Islet precursor cell (in vitro differentiated cells): ENCODE results near the gene KCNJ11.

Experiments
- DNase-seq: peaks from one replicate; pipeline ENCODE4 v3.0.0-alpha.2; 2018

Gene KCNJ11

GRCh38 chr11:17389211-17389956 is 925 bp upstream of the KCNJ11 start:
- DNase-seq = peak; percentile 83

DNA sequence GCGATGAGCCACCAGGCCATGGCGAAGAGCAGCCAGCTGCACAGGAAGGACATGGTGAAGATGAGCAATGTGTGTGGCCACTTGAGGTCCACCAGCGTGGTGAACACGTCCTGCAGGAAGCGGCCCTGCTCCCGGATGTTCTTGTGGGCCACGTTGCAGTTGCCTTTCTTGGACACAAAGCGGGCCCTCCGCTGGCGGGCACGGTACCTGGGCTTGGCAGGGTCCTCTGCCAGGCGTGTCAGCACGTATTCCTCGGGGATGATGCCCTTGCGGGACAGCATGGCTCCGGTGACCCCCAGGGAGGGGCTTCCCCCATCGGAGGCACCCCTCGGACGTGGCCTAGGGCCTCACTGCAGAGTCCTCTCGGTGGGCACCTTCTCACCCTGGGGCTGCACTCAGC is 648 bp downstream of the KCNJ11 start:
- no peak for DNase-seq

DNA sequence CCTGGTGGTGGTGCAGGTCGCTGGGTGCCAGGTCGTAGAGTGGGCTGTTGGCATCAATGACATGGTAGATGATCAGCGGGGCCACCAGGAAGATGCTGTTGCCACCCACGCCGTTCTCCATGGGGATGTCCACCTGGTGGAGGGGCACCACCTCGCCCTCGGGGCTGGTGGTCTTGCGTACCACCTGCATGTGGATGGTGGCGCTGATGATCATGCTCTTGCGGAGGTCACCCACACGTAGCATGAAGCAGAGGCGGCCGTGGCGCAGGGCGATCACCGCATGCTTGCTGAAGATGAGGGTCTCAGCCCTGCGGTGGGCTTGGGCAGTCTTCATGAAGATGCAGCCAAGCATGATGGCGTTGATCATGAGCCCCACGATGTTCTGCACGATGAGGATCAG is 1.2 kb downstream of the KCNJ11 start:
- no peak for DNase-seq

GRCh38 chr11:17386331-17387084 is 2.0 kb downstream of the KCNJ11 start:
- peak; percentile 79 for DNase-seq

- no peak for DNase-seq
Observed at GRCh38 chr11:17385926-17386325, 2.5 kb downstream of the KCNJ11 start.

DNA sequence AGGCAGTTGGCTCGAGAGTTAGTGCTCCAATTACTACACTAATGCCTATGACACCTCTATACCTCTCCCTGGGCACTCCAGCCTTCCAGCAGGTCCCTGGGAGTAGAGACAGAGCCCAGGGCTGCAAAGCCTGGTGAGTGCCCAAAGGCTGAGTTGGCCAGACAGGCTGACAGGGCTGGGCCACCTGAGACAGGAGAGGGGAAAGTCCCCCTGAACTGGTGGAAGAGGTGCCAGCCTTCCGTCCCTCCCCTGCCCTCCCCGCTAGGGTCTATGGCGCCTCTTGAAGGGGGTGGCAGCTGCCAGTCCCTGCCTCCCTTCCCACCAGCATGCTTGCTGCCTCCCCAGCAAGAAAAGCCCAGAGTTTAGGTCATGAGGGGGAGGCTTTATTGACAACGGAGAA is 3.0 kb downstream of the KCNJ11 start:
- DNase-seq = no peak

GRCh38 chr11:17384002-17384511 is 4.4 kb downstream of the KCNJ11 start:
- DNase-seq = peak; percentile 85

GRCh38 chr11:17383461-17383860 is 5.0 kb downstream of the KCNJ11 start:
- no peak for DNase-seq

DNA sequence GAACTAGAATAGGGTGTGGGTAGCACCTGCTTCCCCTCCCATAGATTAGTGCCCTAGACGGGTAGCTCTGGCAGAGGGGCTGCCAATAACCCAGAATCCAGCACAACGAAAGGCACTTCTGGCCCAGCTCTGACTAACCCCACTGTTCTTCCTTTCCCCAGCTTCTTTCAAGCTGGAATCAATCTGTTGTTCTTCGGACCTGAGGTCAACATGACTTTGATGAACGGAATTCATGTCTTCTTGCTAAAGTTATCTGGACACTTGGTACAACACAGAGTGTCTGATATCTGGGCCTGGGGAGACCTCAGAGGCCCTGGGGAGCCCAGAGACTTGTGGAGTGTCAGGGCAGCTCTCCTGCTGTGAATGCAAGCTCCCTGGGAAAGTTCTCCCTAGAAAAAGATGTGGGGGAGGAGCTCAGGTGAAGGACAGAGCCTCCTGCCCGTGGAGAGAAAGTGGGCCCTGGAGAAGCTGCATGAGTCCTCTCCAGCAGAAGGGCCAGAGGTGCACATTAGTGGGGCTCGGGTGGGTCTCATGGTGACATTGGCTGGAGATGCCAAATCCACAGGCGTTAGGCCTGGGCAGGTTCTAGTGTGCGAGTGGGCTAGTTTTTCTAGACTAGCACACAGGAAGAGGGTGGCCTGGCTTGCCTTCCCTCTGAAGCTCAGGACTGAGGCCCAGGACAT is 6.3 kb downstream of the KCNJ11 start:
- peak; percentile 41 for DNase-seq

- no peak for DNase-seq
Observed at GRCh38 chr11:17381156-17381555, 7.3 kb downstream of the KCNJ11 start.

GRCh38 chr11:17379383-17380180 is 8.9 kb downstream of the KCNJ11 start:
- no peak for DNase-seq

- DNase-seq = no peak
Observed at GRCh38 chr11:17378655-17379054, 9.8 kb downstream of the KCNJ11 start.

DNA sequence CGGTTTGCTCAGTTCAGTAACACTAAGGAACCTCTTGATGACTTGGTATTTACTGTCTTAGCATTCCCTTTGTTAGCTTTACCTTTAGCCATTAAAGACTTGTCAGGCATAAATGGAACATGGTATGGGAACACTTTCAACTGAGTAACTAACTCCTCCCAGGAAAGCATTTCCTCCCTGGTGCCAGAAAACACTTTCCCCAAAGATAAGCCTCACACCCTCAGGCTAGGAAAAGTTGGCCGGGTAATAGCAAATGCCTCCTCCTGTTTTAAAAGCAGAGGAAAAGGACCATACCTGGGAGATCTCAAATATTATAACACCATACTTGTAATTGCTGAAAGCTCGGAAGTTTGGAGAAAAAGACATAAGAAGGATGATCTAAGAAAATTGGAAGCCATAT is 12.0 kb downstream of the KCNJ11 start:
- no peak for DNase-seq

GRCh38 chr11:17375547-17375946 is 12.9 kb downstream of the KCNJ11 start:
- no peak for DNase-seq

- DNase-seq = no peak
Observed at GRCh38 chr11:17371614-17372013, 16.8 kb downstream of the KCNJ11 start.

DNA sequence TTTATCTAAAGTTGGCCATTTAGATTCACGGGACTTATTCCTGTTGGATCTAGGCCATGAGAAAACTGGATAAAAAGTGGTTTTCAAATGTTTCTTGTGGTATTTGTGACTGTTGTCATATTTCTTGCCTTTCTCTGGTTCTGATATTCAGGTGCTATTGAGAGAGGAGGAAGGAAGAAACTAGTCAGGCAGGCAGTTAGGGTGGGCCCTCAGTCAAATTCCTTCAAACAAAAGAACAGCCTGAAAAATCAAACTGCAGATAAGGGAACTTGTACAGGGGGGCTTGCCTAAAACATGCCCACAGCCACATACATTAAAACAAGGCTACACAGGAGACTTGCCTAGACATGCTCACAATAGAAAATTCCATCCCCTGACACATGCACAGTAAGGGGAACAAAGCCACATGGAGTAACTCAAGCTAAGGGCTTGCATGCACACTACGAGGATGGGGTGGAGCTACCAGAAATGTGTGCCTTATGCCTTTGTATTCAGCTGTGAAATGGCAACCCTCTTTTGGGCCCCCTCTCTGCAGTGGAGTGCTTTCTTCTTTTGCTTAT is 18.7 kb downstream of the KCNJ11 start:
- DNase-seq = no peak

GRCh38 chr11:17369094-17369493 is 19.4 kb downstream of the KCNJ11 start:
- no peak for DNase-seq

DNA sequence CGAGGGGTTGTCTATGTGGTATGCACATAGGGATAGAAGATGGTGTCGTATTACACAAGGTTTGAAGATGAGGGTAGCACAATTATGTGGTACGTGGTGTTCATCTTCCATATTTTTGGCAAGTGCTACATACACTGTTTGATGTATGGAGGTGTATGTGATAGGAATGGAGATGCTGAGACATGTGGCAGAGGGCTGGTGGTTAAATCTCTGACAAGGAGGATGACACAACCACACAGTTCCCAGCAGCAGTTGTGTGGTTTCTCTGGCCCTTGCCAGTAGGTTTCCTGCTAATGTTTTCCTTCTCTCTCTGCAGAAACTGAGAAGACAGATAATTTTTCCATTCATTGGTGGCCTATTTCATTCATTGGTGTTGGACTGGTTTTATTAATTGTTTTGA is 19.9 kb downstream of the KCNJ11 start:
- DNase-seq = no peak

- DNase-seq = peak; percentile 6
Observed at GRCh38 chr11:17366495-17366894, 22.0 kb downstream of the KCNJ11 start.

- DNase-seq = peak; percentile 75
Observed at GRCh38 chr11:17354601-17354991, 33.9 kb downstream of the KCNJ11 start.

GRCh38 chr11:17353821-17354600 is 34.4 kb downstream of the KCNJ11 start:
- no peak for DNase-seq
